B cell (primary cell): ENCODE data around the gene ARHGAP22. TPM values are rescaled to one million over a fixed set of nuclear protein-coding genes. Genes with fewer than 3 reads are reported as not detected.
A peak's percentile ranks its signal among the peaks of the same experiment; 100 is the strongest.

ENCODE experiments used
- ATAC-seq: fragments of 200-7000 bp; cut with Tn5 transposase; one replicate; pipeline ENCODE4 v1.10.0; 2021; ENCODE audit warnings: low read depth, mild to moderate bottlenecking, moderate number of reproducible peaks, moderate library complexity
- CTCF ChIA-PET: fragments of 350-600 bp; sonication (Branson Sonifier 250); formaldehyde crosslinking; loops from one replicate; lab custom pipeline; 2021; ENCODE audit warnings: antibody characterized with exemption, inconsistent platforms; lab: Charles Lee
- POLR2A ChIA-PET: fragments of 350-600 bp; sonication (Branson Sonifier 250); formaldehyde crosslinking; loops from one replicate; lab custom pipeline; 2021; ENCODE audit warnings: antibody characterized with exemption; lab: Charles Lee
- DNase-seq: peaks from one replicate; pipeline ENCODE4 v3.0.0; 2013
- H2AFZ ChIP-seq: 2 replicates; pipeline ENCODE4 v1.6.1; 2012; ENCODE audit warnings: mild to moderate bottlenecking, low read depth, low read length; ENCODE audit not compliant: insufficient read depth, poor library complexity, severe bottlenecking
- H3K27ac ChIP-seq, 2 donors: 1 replicate in 1 of 2; 2 replicates in 1 of 2; pipeline ENCODE4 v1.5.1; 2012 to 2013; ENCODE audit warnings: low read length in 2 of 2, mild to moderate bottlenecking in 2 of 2, moderate library complexity in 1 of 2
- H3K27me3 ChIP-seq, 4 experiments: fragments of 200-600 bp in 1 of 4; sonication (generic) in 1 of 4; replicated peaks in 1 of 4; 1 replicate in 2 of 4; 2 replicates in 2 of 4; pipeline versions ENCODE4 v1.6.1 to v1.7.0; 2013 to 2016; ENCODE audit warnings: low read length in 3 of 4, mild to moderate bottlenecking in 2 of 4, mixed read lengths in 1 of 4, moderate library complexity in 1 of 4; ENCODE audit not compliant: insufficient read depth in 4 of 4, control insufficient read depth in 3 of 4; ENCODE audit errors: control extremely low read depth in 1 of 4
- H3K36me3 ChIP-seq, 2 experiments: replicated peaks in 1 of 2; 1 replicate in 1 of 2; 2 replicates in 1 of 2; pipeline versions ENCODE4 v1.6.1 to v1.7.1; 2013; ENCODE audit warnings: low read length in 1 of 2; ENCODE audit not compliant: insufficient read depth in 2 of 2, control insufficient read depth in 1 of 2; ENCODE audit errors: control extremely low read depth in 1 of 2, extremely low read depth in 1 of 2
- H3K4me1 ChIP-seq, 2 donors: fragments of 200-600 bp in 1 of 2; sonication (generic) in 1 of 2; 1 replicate in 1 of 2; 2 replicates in 1 of 2; pipeline versions ENCODE4 v1.5.1 to v1.6.1; 2013 to 2017; ENCODE audit warnings: low read length in 2 of 2; ENCODE audit not compliant: control insufficient read depth in 2 of 2, insufficient read depth in 2 of 2
- H3K4me2 ChIP-seq: replicated peaks from 2 replicates; pipeline ENCODE3; 2012; ENCODE audit warnings: mild to moderate bottlenecking, low read depth, low read length; ENCODE audit not compliant: poor library complexity, severe bottlenecking
- H3K4me3 ChIP-seq, 5 experiments: fragments of 200-600 bp in 1 of 5; sonication (generic) in 1 of 5; 1 replicate in 3 of 5; 2 replicates in 2 of 5; pipeline versions ENCODE4 v1.5.1 to v1.7.0; 2011 to 2016; ENCODE audit warnings: low read length in 4 of 5, mild to moderate bottlenecking in 4 of 5, low read depth in 2 of 5, control low read depth in 1 of 5, moderate library complexity in 1 of 5; ENCODE audit not compliant: insufficient read depth in 1 of 5; ENCODE audit errors: control extremely low read depth in 1 of 5, extremely low read depth in 1 of 5
- H3K79me2 ChIP-seq: fragments of 200-600 bp; sonication (generic); one replicate; pipeline ENCODE4 v1.6.0; 2016; ENCODE audit warnings: low read length; ENCODE audit not compliant: control insufficient read depth, insufficient read depth
- H3K9ac ChIP-seq: fragments of 200-600 bp; sonication (generic); 2 replicates; pipeline ENCODE4 v1.6.1; 2017; ENCODE audit warnings: mild to moderate bottlenecking, low read length, moderate library complexity
- H3K9me3 ChIP-seq, 3 donors: one replicate each; pipeline versions ENCODE4 v1.6.1 to v1.7.1; 2013; ENCODE audit warnings: low read length in 2 of 3; ENCODE audit not compliant: control insufficient read depth in 2 of 3, insufficient read depth in 1 of 3; ENCODE audit errors: control extremely low read depth in 1 of 3
- H4K20me1 ChIP-seq: 2 replicates; pipeline ENCODE4 v1.6.0; 2012; ENCODE audit warnings: mild to moderate bottlenecking, low read length; ENCODE audit not compliant: insufficient read depth, control insufficient read depth, poor library complexity, severe bottlenecking
- H3K27ac Mint-ChIP-seq: one replicate; pipeline ENCODE4 v1.8.0; 2021; ENCODE audit warnings: mixed read lengths
- H3K27me3 Mint-ChIP-seq: one replicate; pipeline ENCODE4 v1.8.0; 2021; ENCODE audit warnings: mixed read lengths
- H3K4me1 Mint-ChIP-seq: one replicate; pipeline ENCODE4 v1.8.0; 2021; ENCODE audit warnings: mixed read lengths
- H3K4me3 Mint-ChIP-seq: one replicate; pipeline ENCODE4 v1.8.0; 2021; ENCODE audit warnings: mixed read lengths
- H3K9me3 Mint-ChIP-seq: one replicate; pipeline ENCODE4 v1.8.0; 2022; ENCODE audit warnings: mixed read lengths; ENCODE audit not compliant: insufficient read depth
- EZH2 ChIP-seq: IDR thresholded peaks from 2 replicates; pipeline ENCODE4 v1.6.1; 2012; ENCODE audit warnings: borderline replicate concordance, low read depth, mild to moderate bottlenecking, moderate library complexity, low read length; ENCODE audit not compliant: insufficient read depth, poor library complexity, severe bottlenecking
- WGBS: methylation state at CpG from one replicate; pipeline ENCODE4 v1.1.5; 2013; ENCODE audit warnings: missing lambda C conversion rate; ENCODE audit not compliant: insufficient coverage; 5-methylcytosine and 5-hydroxymethylcytosine counted together
- intact Hi-C: fragments of 100-400 bp; cut with micrococcal nuclease; formaldehyde crosslinking; loops from one replicate; pipeline ENCODE4 v1.10.0; 2022
- polyA plus RNA-seq: library from polyadenylated mRNA; depleted of rRNA; stranded (reverse); fragments of >200 nt; gene quantifications from 2 replicates; pipeline ENCODE4 v1.2.3, GENCODE V29; 2012
- total RNA-seq, 2 donors: library from RNA; stranded (reverse); fragments of 120-200 nt in 1 of 2; gene quantifications; 1 replicate in 1 of 2; 2 replicates in 1 of 2; pipeline versions ENCODE4 v1.2.3 to v1.2.4, GENCODE V29; 2013 to 2022
- TF ChIP-seq, protein P1 (sequence below): fragments of 200-600 bp; IDR thresholded peaks from one replicate; pipeline ENCODE4 v1.8.0; 2022; ENCODE audit warnings: antibody characterized with exemption, mild to moderate bottlenecking

The ARHGAP22 gene
- total and polyA plus RNA-seq, 2 donors (not counting 1 experiment from before 2014, with no cell fraction given): 1.9 to 2.0 TPM

DNA sequence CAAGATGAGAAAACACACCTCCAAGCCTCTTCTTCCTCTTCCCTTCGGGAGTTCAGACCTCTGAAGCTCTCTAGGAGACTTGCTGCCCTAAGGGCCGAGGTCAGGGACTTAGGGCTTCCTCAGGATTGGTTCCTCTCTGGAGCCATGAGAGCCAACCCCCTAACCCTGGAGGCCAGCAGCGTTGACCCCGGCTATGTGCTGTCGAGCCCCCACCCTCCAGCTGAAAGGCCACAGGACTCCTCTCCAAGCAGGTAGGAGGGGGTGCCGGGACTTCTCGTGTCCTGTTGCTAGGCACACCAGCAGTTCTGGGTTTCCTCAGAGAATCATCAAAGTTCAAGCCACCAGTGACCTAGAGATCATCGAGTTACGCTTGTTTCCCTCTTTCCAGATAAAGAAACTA, 87.4 kb downstream of the ARHGAP22 start:
- Histone ChIP-seq H3K4me1 (peaks cover 21% of the 10 kb centered on the region in 2 donors), H3K79me2 (no peaks in the 10 kb centered on the region)

DNA sequence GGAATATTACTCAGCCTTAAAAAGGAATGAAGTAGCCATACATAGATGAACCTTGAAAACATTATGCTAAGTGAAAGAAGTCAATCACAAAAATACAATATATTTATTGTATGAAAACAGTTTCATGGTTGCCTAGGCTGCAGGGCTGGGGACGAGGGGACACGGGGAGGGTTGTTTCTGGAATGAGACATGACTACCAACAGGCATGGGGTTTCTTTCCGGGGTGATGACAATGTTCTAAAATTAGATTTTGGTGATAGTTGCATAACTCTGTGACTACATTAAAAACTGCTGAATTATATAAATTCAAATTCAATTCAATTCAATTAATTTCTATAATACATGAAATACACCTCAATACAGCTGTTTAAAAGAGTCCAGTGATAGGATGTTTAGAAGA, 88.0 kb downstream of the ARHGAP22 start:
- H3K9me3 ChIP-seq: peaks cover 0 to 12% (median 7%) of the 10 kb centered on the region in 3 donors
- H3K36me3 ChIP-seq: no peaks in the 10 kb centered on the region
- H3K79me2 ChIP-seq: no peaks in the 10 kb centered on the region
- H2AFZ ChIP-seq: no peak overlapping the region
- Mint-ChIP-seq H3K27ac (no peak overlapping the region), H3K4me1 (peaks cover 38% of the 10 kb centered on the region), H3K9me3 (peaks cover 2% of the 10 kb centered on the region), H3K27me3 (peaks cover 20% of the 10 kb centered on the region), H3K4me3 (no peak overlapping the region)
- H3K4me1 ChIP-seq: peaks cover 25 to 26% of the 10 kb centered on the region in 2 donors
- peaks cover 0 to 4% (median 4%) of the 10 kb centered on the region in 4 experiments for H3K27me3 ChIP-seq
- no peak for ATAC-seq
- H3K4me2 ChIP-seq: no peak overlapping the region
- DNase-seq: no peak
- no peaks in the 10 kb centered on the region for H4K20me1 ChIP-seq
- intact Hi-C loops: no loop called here
- ChIA-PET POLR2A (no interaction called here), CTCF (no interaction called here)
- no peak overlapping the region for H3K9ac ChIP-seq
- H3K4me3 ChIP-seq: no peak overlapping the region
- TF ChIP-seq, protein P1, sequence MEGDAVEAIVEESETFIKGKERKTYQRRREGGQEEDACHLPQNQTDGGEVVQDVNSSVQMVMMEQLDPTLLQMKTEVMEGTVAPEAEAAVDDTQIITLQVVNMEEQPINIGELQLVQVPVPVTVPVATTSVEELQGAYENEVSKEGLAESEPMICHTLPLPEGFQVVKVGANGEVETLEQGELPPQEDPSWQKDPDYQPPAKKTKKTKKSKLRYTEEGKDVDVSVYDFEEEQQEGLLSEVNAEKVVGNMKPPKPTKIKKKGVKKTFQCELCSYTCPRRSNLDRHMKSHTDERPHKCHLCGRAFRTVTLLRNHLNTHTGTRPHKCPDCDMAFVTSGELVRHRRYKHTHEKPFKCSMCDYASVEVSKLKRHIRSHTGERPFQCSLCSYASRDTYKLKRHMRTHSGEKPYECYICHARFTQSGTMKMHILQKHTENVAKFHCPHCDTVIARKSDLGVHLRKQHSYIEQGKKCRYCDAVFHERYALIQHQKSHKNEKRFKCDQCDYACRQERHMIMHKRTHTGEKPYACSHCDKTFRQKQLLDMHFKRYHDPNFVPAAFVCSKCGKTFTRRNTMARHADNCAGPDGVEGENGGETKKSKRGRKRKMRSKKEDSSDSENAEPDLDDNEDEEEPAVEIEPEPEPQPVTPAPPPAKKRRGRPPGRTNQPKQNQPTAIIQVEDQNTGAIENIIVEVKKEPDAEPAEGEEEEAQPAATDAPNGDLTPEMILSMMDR: no peak
- TF ChIP-seq EZH2: no peak
- no CpG with 5 or more reads among the region's 3 CpGs for WGBS
- H3K27ac ChIP-seq: no peak overlapping the region

More for the DNA sequence above, 87.4 kb downstream of the ARHGAP22 start:
- TF ChIP-seq EZH2: no peak
- TF ChIP-seq, protein P1: no peak
- H3K9me3 Mint-ChIP-seq: peaks cover 2% of the 10 kb centered on the region
- intact Hi-C loops: no loop called here
- H3K4me2 ChIP-seq: peak overlapping the region; percentile 31
- H3K27me3 ChIP-seq: peaks cover 0 to 10% (median 7%) of the 10 kb centered on the region in 4 experiments
- peaks cover 33% of the 10 kb centered on the region for H3K4me1 Mint-ChIP-seq
- ATAC-seq (no peak), DNase-seq (no peak)
- ChIA-PET POLR2A (no interaction called here), CTCF (no interaction called here)
- no peak overlapping the region for H3K4me3 Mint-ChIP-seq
- peaks cover 0 to 12% (median 7%) of the 10 kb centered on the region in 3 donors for H3K9me3 ChIP-seq
- 91% methylated on average over 7 of the region's 9 CpGs for WGBS
- no peak overlapping the region for H3K4me3 ChIP-seq
- no peaks in the 10 kb centered on the region for H4K20me1 ChIP-seq
- H2AFZ ChIP-seq: peak overlapping the region; percentile 59
- H3K27ac Mint-ChIP-seq: no peak overlapping the region
- H3K27ac ChIP-seq: no peak overlapping the region
- H3K27me3 Mint-ChIP-seq: peaks cover 23% of the 10 kb centered on the region
- no peak overlapping the region for H3K9ac ChIP-seq
- no peaks in the 10 kb centered on the region for H3K36me3 ChIP-seq
